Spleen (tissue), 11 donors: ENCODE results near the gene DNAJB8. TPM values are rescaled to one million over a fixed set of nuclear protein-coding genes. Genes with fewer than 3 reads are reported as not detected.

Experiments used
- DNase-seq: peaks from one replicate; pipeline ENCODE4 v3.0.0-alpha.2; 2020
- H3K27ac ChIP-seq, 8 donors: fragments of 200-600 bp; sonication (generic) in 7 of 8; 1 replicate in 4 of 8; 2 replicates in 4 of 8; pipeline versions ENCODE4 v1.5.0 to v1.8.0; 2016 to 2021; ENCODE audit warnings: inconsistent platforms in 4 of 8, mild to moderate bottlenecking in 4 of 8, moderate library complexity in 1 of 8
- H3K27me3 ChIP-seq, 7 donors: fragments of 200-600 bp; sonication (generic) in 6 of 7; replicated peaks in 1 of 7; 1 replicate in 4 of 7; 2 replicates in 3 of 7; pipeline versions ENCODE4 v1.5.0 to v1.8.0; 2016 to 2021; ENCODE audit warnings: inconsistent platforms in 3 of 7, mild to moderate bottlenecking in 1 of 7
- H3K36me3 ChIP-seq, 6 donors: fragments of 200-600 bp; sonication (generic) in 5 of 6; 1 replicate in 4 of 6; 2 replicates in 2 of 6; pipeline versions ENCODE4 v1.5.0 to v1.8.0; 2016 to 2021; ENCODE audit warnings: inconsistent platforms in 2 of 6
- H3K4me1 ChIP-seq, 6 donors: fragments of 200-600 bp; sonication (generic) in 5 of 6; 1 replicate in 3 of 6; 2 replicates in 3 of 6; pipeline versions ENCODE4 v1.5.0 to v1.8.0; 2016 to 2021; ENCODE audit warnings: inconsistent platforms in 3 of 6
- H3K4me3 ChIP-seq, 8 donors: fragments of 200-600 bp; sonication (generic) in 7 of 8; 1 replicate in 4 of 8; 2 replicates in 4 of 8; pipeline versions ENCODE4 v1.5.0 to v1.8.0; 2016 to 2021; ENCODE audit warnings: inconsistent platforms in 4 of 8, mild to moderate bottlenecking in 4 of 8, moderate library complexity in 2 of 8
- H3K9me3 ChIP-seq, 8 donors: fragments of 200-600 bp; sonication (generic) in 7 of 8; 1 replicate in 4 of 8; 2 replicates in 4 of 8; pipeline versions ENCODE4 v1.5.0 to v1.8.0; 2016 to 2021; ENCODE audit warnings: inconsistent platforms in 4 of 8
- CTCF ChIP-seq, 11 experiments: fragments of 200-600 bp in 7 of 11; fragments of 450-650 bp in 4 of 11; sonication (generic) in 4 of 11; IDR thresholded peaks in 8 of 11; conservative IDR thresholded peaks in 3 of 11; 1 replicate in 7 of 11; 2 replicates in 4 of 11; pipeline versions ENCODE4 v1.4.0 to v1.8.0; 2016 to 2021; ENCODE audit warnings: antibody characterized with exemption in 11 of 11, inconsistent platforms in 4 of 11, mild to moderate bottlenecking in 1 of 11
- POLR2A ChIP-seq, 3 donors: fragments of 450-650 bp; IDR thresholded peaks; one replicate each; pipeline ENCODE4 v1.5.1; 2017; ENCODE audit warnings: antibody characterized with exemption in 3 of 3, mild to moderate bottlenecking in 1 of 3
- POLR2AphosphoS5 ChIP-seq, 3 donors: sonication (generic); formaldehyde crosslinking; IDR thresholded peaks; one replicate each; pipeline ENCODE4 v1.5.1; 2017; ENCODE audit warnings: antibody characterized with exemption in 3 of 3
- WGBS, 5 donors: extraction: QIAGEN DNeasy Blood & Tissue Kit in 3 of 5; methylation state at CpG; one replicate each; pipeline versions ENCODE4 v1.1.5 to v1.1.7; 2013 to 2018; 5-methylcytosine and 5-hydroxymethylcytosine counted together
- intact Hi-C: fragments of 100-400 bp; cut with DNase I; formaldehyde crosslinking; loops from one replicate; pipeline ENCODE4 v1.15.0; 2023; ENCODE audit warnings: low total_unique reads
- polyA plus RNA-seq, 3 donors: library from polyadenylated mRNA; stranded (reverse); fragments of 200-250 nt; gene quantifications; one replicate each; pipeline ENCODE4 v1.2.1, GENCODE V29; 2013
- total RNA-seq, 7 donors: library from RNA; depleted of rRNA in 3 of 7; stranded (reverse); fragments of >200 nt in 3 of 7; fragmentation: NEBNext Ultra II Directional in 4 of 7; extraction: Animal tissue kit (Norgen Biotek cat#: 25700) in 4 of 7; gene quantifications; one replicate each; pipeline versions ENCODE4 v1.1.0 to v1.2.1, GENCODE V29; 2016 to 2021
- donor health status: healthy with polysubstance abuse.
- donor health status: DM: no; HTN: no; CAD: no; lungs with moderate emphysema.
- donor health status: DM: no; HTN: no; CAD: no.
- donor health status: Bipolar disorder and iron deficiency.
- donor health status: healthy.
- donor health status: DM: no; HTN: no; CAD: no.
- donor health status: DM: yes; HTN: yes; CAD: no.

Gene DNAJB8
- total and polyA plus RNA-seq, 10 donors, result not detected

GRCh38 chr3:128419311-128419710 is 47.4 kb downstream of the DNAJB8 start:
- Histone ChIP-seq H3K9me3 (peaks cover 0 to 7% (median 0%) of the 10 kb centered on the region in 8 donors), H3K27me3 (no peaks in the 10 kb centered on the region), H3K4me3 (no peak overlapping the region), H3K36me3 (no peaks in the 10 kb centered on the region), H3K27ac (no peak overlapping the region), H3K4me1 (no peaks in the 10 kb centered on the region)
- DNase-seq, result no peak
- TF ChIP-seq POLR2AphosphoS5 (IDR thresholded peaks at IDR 0.05), result no peak
- no peak for TF ChIP-seq POLR2A (IDR thresholded peaks at IDR 0.05)
- TF ChIP-seq CTCF (IDR thresholded peaks at IDR 0.05 in 8 of 11, conservative IDR thresholded peaks at IDR 0.05 in 3 of 11), result no peak
- intact Hi-C loops, result no loop called here
- 90 to 97% (median 95%) methylated on average over 4 of the region's 4 CpGs for WGBS, 5 donors

GRCh38 chr3:128418900-128419299 is 47.8 kb downstream of the DNAJB8 start:
- no peak for DNase-seq
- H3K4me1 ChIP-seq, result no peaks in the 10 kb centered on the region
- no peak overlapping the region for H3K27ac ChIP-seq
- no peak for TF ChIP-seq POLR2AphosphoS5 (IDR thresholded peaks at IDR 0.05)
- no peak for TF ChIP-seq POLR2A (IDR thresholded peaks at IDR 0.05)
- no peak for TF ChIP-seq CTCF (IDR thresholded peaks at IDR 0.05 in 8 of 11, conservative IDR thresholded peaks at IDR 0.05 in 3 of 11)
- H3K27me3 ChIP-seq, result no peaks in the 10 kb centered on the region
- intact Hi-C loops, result no loop called here
- H3K36me3 ChIP-seq, result no peaks in the 10 kb centered on the region
- no peak overlapping the region for H3K4me3 ChIP-seq
- H3K9me3 ChIP-seq, result peaks cover 0 to 7% (median 0%) of the 10 kb centered on the region in 8 donors
- 79 to 89% (median 87%) methylated on average over 2 of the region's 2 CpGs for WGBS, 5 donors

- no peak overlapping the region for H3K27ac ChIP-seq
- no peak for DNase-seq
- H3K36me3 ChIP-seq, result no peaks in the 10 kb centered on the region
- no peaks in the 10 kb centered on the region for H3K4me1 ChIP-seq
- 78 to 87% (median 84%) methylated on average over 8 to 12 of the region's 12 CpGs for WGBS, 5 donors
- intact Hi-C loops, result no loop called here
- no peak overlapping the region for H3K4me3 ChIP-seq
- TF ChIP-seq POLR2AphosphoS5 (IDR thresholded peaks at IDR 0.05), result no peak
- no peak for TF ChIP-seq CTCF (IDR thresholded peaks at IDR 0.05 in 8 of 11, conservative IDR thresholded peaks at IDR 0.05 in 3 of 11)
- no peak for TF ChIP-seq POLR2A (IDR thresholded peaks at IDR 0.05)
- no peaks in the 10 kb centered on the region for H3K27me3 ChIP-seq
- peaks cover 0 to 7% (median 0%) of the 10 kb centered on the region in 8 donors for H3K9me3 ChIP-seq
These were observed 50.0 kb downstream of the DNAJB8 start for GRCh38 chr3:128416578-128417211.

- intact Hi-C loops, result no loop called here
- Histone ChIP-seq H3K4me1 (no peaks in the 10 kb centered on the region), H3K4me3 (no peak overlapping the region), H3K36me3 (no peaks in the 10 kb centered on the region), H3K9me3 (peaks cover 0 to 7% (median 0%) of the 10 kb centered on the region in 8 donors), H3K27ac (no peak overlapping the region), H3K27me3 (no peaks in the 10 kb centered on the region)
- WGBS, 5 donors, result 85 to 91% (median 88%) methylated on average over 10 to 19 of the region's 19 CpGs
- TF ChIP-seq CTCF (IDR thresholded peaks at IDR 0.05 in 8 of 11, conservative IDR thresholded peaks at IDR 0.05 in 3 of 11) (no peak), POLR2A (IDR thresholded peaks at IDR 0.05) (no peak), POLR2AphosphoS5 (IDR thresholded peaks at IDR 0.05) (no peak)
- no peak for DNase-seq
These were observed 50.7 kb downstream of the DNAJB8 start for GRCh38 chr3:128415773-128416577.
